Panc1 (cell line): ENCODE measurements around the gene DAB2IP. TPM values are rescaled to one million over a fixed set of nuclear protein-coding genes. Genes with fewer than 3 reads are reported as not detected.

Experiments
- ATAC-seq: fragments of 200-7000 bp; cut with Tn5 transposase; 2 replicates; pipeline ENCODE4 v1.9.1; 2020; ENCODE audit warnings: mild to moderate bottlenecking, moderate library complexity
- BruUV-seq: library from RNA; stranded (reverse); fragments of 400-500 nt; replicated peaks from 2 replicates; lab custom pipeline; 2021; lab: Mats Ljungman, UMichigan
- CTCF ChIA-PET: fragments of 300-600 bp; sonication (Branson Sonifier 250); formaldehyde crosslinking; loops from one replicate; lab custom pipeline; 2022; ENCODE audit warnings: antibody characterized with exemption; lab: Charles Lee
- POLR2A ChIA-PET: fragments of 300-600 bp; sonication (Branson Sonifier 250); formaldehyde crosslinking; loops from one replicate; lab custom pipeline; 2022; ENCODE audit warnings: antibody characterized with exemption; lab: Charles Lee
- DNase-seq: peaks from one replicate; pipeline ENCODE4 v3.0.0-alpha.2; 2010; ENCODE audit warnings: low read depth, low spot score
- H3K27ac ChIP-seq: 2 replicates; pipeline ENCODE4 v1.5.1; 2011; ENCODE audit warnings: mild to moderate bottlenecking, low read length, inconsistent platforms
- H3K27me3 ChIP-seq: fragments of 200-500 bp; sonication (Bioruptor generic); 2 replicates; pipeline ENCODE4 v1.6.0; 2014; ENCODE audit warnings: low read length, inconsistent platforms; ENCODE audit not compliant: control insufficient read depth, insufficient read depth
- H3K36me3 ChIP-seq: fragments of 200-500 bp; sonication (Bioruptor generic); 2 replicates; pipeline ENCODE4 v1.5.1; 2014; ENCODE audit warnings: inconsistent platforms, mild to moderate bottlenecking, low read length, moderate library complexity; ENCODE audit not compliant: control insufficient read depth, insufficient read depth
- H3K4me1 ChIP-seq: 2 replicates; pipeline ENCODE4 v1.5.1; 2011; ENCODE audit warnings: inconsistent platforms, mild to moderate bottlenecking, low read length, moderate library complexity; ENCODE audit not compliant: control insufficient read depth, insufficient read depth
- H3K4me3 ChIP-seq, 2 experiments: 2 replicates each; pipeline ENCODE4 v1.5.1; 2011 to 2012; ENCODE audit warnings: low read depth in 2 of 2, low read length in 2 of 2, mild to moderate bottlenecking in 2 of 2, inconsistent platforms in 1 of 2, moderate library complexity in 1 of 2
- H3K9me3 ChIP-seq: fragments of 200-500 bp; sonication (Bioruptor generic); 2 replicates; pipeline ENCODE4 v1.5.1; 2014; ENCODE audit warnings: low read depth, mild to moderate bottlenecking, inconsistent platforms, low read length, moderate library complexity; ENCODE audit not compliant: control insufficient read depth, insufficient read depth
- CTCF ChIP-seq: fragments of 450-650 bp; IDR thresholded peaks from 2 replicates; pipeline ENCODE4 v1.5.1; 2017; ENCODE audit warnings: mild to moderate bottlenecking
- POLR2AphosphoS5 ChIP-seq: IDR thresholded peaks from 2 replicates; pipeline ENCODE4 v1.6.1; 2012; ENCODE audit warnings: mild to moderate bottlenecking, low read depth, low read length, moderate library complexity
- REST ChIP-seq, 2 experiments: IDR thresholded peaks; 2 replicates each; pipeline ENCODE4 v1.6.1; 2011 to 2012; ENCODE audit warnings: low read depth in 2 of 2, control low read depth in 1 of 2, low read length in 1 of 2, mild to moderate bottlenecking in 1 of 2, moderate library complexity in 1 of 2; ENCODE audit not compliant: insufficient read depth in 1 of 2
- SIN3A ChIP-seq: IDR thresholded peaks from 2 replicates; pipeline ENCODE4 v1.6.1; 2012; ENCODE audit warnings: low read depth, mild to moderate bottlenecking, low read length, moderate library complexity, borderline replicate concordance; ENCODE audit not compliant: insufficient read depth
- TCF7L2 ChIP-seq: IDR thresholded peaks from 2 replicates; pipeline ENCODE4 v1.6.1; 2011; ENCODE audit warnings: mild to moderate bottlenecking, low read depth, low read length, inconsistent platforms
- in situ Hi-C: cut with HindIII; loops from 2 replicates; pipeline ENCODE4 v1.10.0; 2016; ENCODE audit warnings: low sequenced_read_pairs, low pct_unique_long_range_greater_than_20kb
- intact Hi-C: fragments of 100-400 bp; cut with micrococcal nuclease; formaldehyde crosslinking; loops from one replicate; pipeline ENCODE4 v1.10.0; 2022; ENCODE audit not compliant: unreplicated experiment
- total RNA-seq: library from RNA; stranded (reverse); gene quantifications from one replicate; pipeline ENCODE4 v1.2.1, GENCODE V29; 2021; ENCODE audit not compliant: unreplicated experiment

The DAB2IP gene
- total RNA-seq, 1 experiment from 2014 or later: 18.4 TPM

- CTCF ChIA-PET: interaction anchor here (0.7 kb wide), 1 partner anchor 26 kb away, joined by 3 read pairs; no protein-coding TSS in a partner anchor
- intact Hi-C loops (no loop called here), in situ Hi-C loops (no loop called here)
These were observed 22.1 kb downstream of the DAB2IP start for GRCh38 chr9:121673576-121673975.

GRCh38 chr9:121674017-121674416 lies 22.6 kb downstream of the DAB2IP start:
- ChIA-PET POLR2A (no interaction called here), CTCF (interaction anchor here (0.7 kb wide), 1 partner anchor 26 kb away, joined by 3 read pairs; no protein-coding TSS in a partner anchor)
- no TSS peak for BruUV-seq
- Histone ChIP-seq H3K4me1 (no peaks in the 10 kb centered on the region), H3K4me3 (no peak overlapping the region), H3K36me3 (no peaks in the 10 kb centered on the region), H3K27me3 (no peaks in the 10 kb centered on the region), H3K27ac (no peak overlapping the region), H3K9me3 (no peaks in the 10 kb centered on the region)
- TF ChIP-seq TCF7L2: no peak
- TF ChIP-seq SIN3A: no peak
- no peak for TF ChIP-seq POLR2AphosphoS5
- TF ChIP-seq CTCF: no peak
- no peak for TF ChIP-seq REST (IDR thresholded peaks at IDR 0.05; ENCODE audit: insufficient read depth in 1 of 2, low read depth in 2 of 2, low read length in 1 of 2)
- DNase-seq: no peak
- ATAC-seq: no peak
- intact Hi-C loops: no loop called here
- in situ Hi-C loops: no loop called here

More at GRCh38 chr9:121673576-121673975, 22.1 kb downstream of the DAB2IP start:
- no peak for TF ChIP-seq POLR2AphosphoS5
- TF ChIP-seq CTCF: no peak
- no peak for TF ChIP-seq SIN3A
- no peak for TF ChIP-seq TCF7L2
- no peak for TF ChIP-seq REST (IDR thresholded peaks at IDR 0.05; ENCODE audit: insufficient read depth in 1 of 2, low read depth in 2 of 2, low read length in 1 of 2)
- Histone ChIP-seq H3K27me3 (no peaks in the 10 kb centered on the region), H3K9me3 (no peaks in the 10 kb centered on the region), H3K4me3 (no peak overlapping the region), H3K4me1 (no peaks in the 10 kb centered on the region), H3K27ac (no peak overlapping the region), H3K36me3 (no peaks in the 10 kb centered on the region)
- no peak for DNase-seq
- ATAC-seq: no peak
- POLR2A ChIA-PET: no interaction called here
- BruUV-seq: no TSS peak
